Activated naive CD8-positive, alpha-beta T cell treated with anti-CD3 and anti-CD28 coated beads, Interleukin-2, amount 10 ng/mL, durations not matched to agents 7 days and 5 days (primary cell): ENCODE data around the gene CTSH. TPM values are rescaled to one million over a fixed set of nuclear protein-coding genes. Genes with fewer than 3 reads are reported as not detected.
"Not testable (repeated sequence)": the region's sequence is repeated elsewhere in the genome, so short reads cannot be mapped to it uniquely, and the experiment has no call there.

ENCODE experiments used
- ATAC-seq: fragments of 150-1000 bp; cut with Tn5 transposase; one replicate; pipeline ENCODE4 v1.10.0; 2021; ENCODE audit warnings: low read depth, moderate library complexity
- POLR2A ChIA-PET: fragments of 350-600 bp; sonication (Branson Sonifier 250); formaldehyde crosslinking; loops from one replicate; lab custom pipeline; 2021; ENCODE audit warnings: antibody characterized with exemption; lab: Charles Lee
- DNase-seq: peaks from one replicate; pipeline ENCODE4 v3.0.0; 2021
- H3K27ac Mint-ChIP-seq: one replicate; pipeline ENCODE4 v1.8.0; 2022; ENCODE audit warnings: mild to moderate bottlenecking, mixed read lengths
- H3K27me3 Mint-ChIP-seq: one replicate; pipeline ENCODE4 v1.8.0; 2022; ENCODE audit warnings: mild to moderate bottlenecking, moderate library complexity, mixed read lengths
- H3K36me3 Mint-ChIP-seq: one replicate; pipeline ENCODE4 v1.8.0; 2021; ENCODE audit warnings: mild to moderate bottlenecking, mixed read lengths
- H3K4me1 Mint-ChIP-seq: one replicate; pipeline ENCODE4 v1.8.0; 2021; ENCODE audit warnings: mixed read lengths
- H3K4me3 Mint-ChIP-seq: one replicate; pipeline ENCODE4 v1.8.0; 2022; ENCODE audit warnings: mild to moderate bottlenecking, moderate library complexity, mixed read lengths
- H3K9me3 Mint-ChIP-seq: one replicate; pipeline ENCODE4 v1.8.0; 2021; ENCODE audit warnings: mixed read lengths
- total RNA-seq, 2 experiments: library from RNA; stranded (reverse); gene quantifications; one replicate each; pipeline ENCODE4 v1.2.3, GENCODE V29; 2021

CTSH gene
- total RNA-seq, 2 experiments from 2014 or later: 31.5 to 33.9 TPM

DNA sequence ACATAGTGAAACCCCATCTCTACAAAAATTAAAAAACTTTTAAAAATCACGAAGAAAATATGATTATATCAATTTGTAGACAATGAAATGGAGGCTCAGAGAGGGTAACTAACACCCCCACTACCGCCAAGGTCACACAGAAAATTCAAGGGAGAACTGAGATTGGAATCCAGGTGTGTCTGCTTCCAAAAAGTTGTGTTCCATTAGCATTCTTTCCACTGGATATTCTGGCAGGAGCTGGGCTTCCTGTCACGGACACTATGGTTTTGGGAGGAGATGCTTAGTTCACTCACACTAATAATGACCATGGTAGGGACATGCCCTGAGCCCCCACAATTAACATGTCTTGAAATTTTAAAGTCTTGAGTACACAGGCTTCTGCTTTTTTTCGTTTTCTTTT lies 28.8 kb downstream of the CTSH start:
- Mint-ChIP-seq H3K27me3 (no peaks in the 10 kb centered on the region), H3K4me1 (peaks cover 16% of the 10 kb centered on the region), H3K36me3 (peaks cover 9% of the 10 kb centered on the region), H3K4me3 (no peak overlapping the region), H3K27ac (no peak overlapping the region), H3K9me3 (no peaks in the 10 kb centered on the region)
- POLR2A ChIA-PET: no interaction called here
- ATAC-seq: no peak
- no peak for DNase-seq

DNA sequence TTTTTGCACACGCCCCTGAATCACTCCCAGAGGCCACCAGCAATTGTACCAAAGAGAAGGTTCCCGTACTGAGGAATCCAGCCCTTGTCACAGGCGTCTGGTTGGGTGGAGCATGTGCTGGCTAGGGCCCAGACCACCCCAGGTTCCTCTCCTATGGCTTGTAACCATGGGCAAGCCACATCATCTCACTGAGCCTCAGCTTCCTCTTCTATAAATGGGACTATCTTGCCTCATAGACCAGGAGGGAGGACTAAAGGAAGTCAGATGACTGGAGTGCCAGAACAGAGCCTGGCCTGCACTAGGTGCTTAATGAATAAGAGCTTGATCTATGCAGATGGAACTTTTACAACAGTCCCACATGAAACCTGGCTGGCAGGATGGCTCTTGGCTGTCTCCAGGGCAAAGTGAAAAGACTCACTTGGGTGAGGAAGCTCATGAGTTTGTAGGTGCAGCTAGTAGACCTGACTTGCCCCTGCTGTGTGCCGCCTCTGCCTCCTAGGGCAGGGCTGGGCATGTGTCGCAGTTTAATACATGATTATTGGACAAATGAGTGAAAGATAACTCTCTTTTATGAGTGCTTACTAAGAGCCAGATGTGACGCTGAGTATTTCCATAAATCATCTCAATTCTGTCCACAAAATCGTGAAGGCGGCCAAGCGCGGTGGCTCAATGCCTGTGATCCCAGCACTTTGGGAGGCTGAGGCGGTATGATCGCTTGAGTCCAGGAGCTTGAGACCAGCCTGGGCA lies 29.3 kb downstream of the CTSH start:
- POLR2A ChIA-PET: no interaction called here
- Mint-ChIP-seq H3K36me3 (peaks cover 9% of the 10 kb centered on the region), H3K27ac (no peak overlapping the region), H3K27me3 (no peaks in the 10 kb centered on the region), H3K9me3 (no peaks in the 10 kb centered on the region), H3K4me3 (no peak overlapping the region), H3K4me1 (peaks cover 21% of the 10 kb centered on the region)
- peak; percentile 23 for ATAC-seq
- DNase-seq: no peak

DNA sequence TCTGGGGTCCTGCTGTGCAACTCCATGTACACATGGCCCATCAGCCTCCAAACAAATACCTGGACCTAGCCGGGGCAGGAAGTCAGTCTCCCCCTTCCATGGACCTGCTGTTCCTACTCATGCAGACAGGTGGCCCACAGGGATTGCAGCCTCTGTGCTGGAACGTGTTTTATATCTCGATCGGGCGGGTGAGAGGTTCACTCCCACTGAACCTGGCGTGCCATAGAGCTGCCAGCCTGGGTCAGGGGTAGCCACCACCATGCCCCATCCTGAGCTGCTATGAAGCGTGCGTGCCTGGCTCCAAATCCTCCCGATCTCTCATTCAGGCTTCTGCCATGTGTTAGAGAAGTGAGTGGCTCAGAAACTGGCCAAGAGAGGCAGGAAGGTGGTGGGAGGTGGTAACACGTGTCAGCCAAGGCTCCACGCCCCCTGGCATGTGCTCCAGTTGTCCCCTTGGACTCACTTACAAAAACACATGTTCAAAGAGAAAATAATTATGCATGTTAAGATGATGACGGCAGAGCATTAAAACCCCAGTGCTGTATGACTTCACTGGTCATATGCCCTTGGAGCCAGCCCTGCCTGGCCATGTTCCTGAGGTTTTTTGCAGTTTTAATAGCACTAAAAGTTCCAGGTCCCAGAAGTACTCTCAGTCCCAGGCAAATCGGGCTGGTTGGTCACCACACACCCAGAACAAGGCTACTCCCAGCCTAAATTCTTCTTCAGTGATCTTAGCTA lies 30.6 kb downstream of the CTSH start:
- Mint-ChIP-seq H3K36me3 (peaks cover 11% of the 10 kb centered on the region), H3K27me3 (no peaks in the 10 kb centered on the region), H3K27ac (peak overlapping the region; percentile 5), H3K9me3 (no peaks in the 10 kb centered on the region), H3K4me1 (peaks cover 31% of the 10 kb centered on the region), H3K4me3 (no peak overlapping the region)
- POLR2A ChIA-PET: no interaction called here
- ATAC-seq (no peak), DNase-seq (no peak)

DNA sequence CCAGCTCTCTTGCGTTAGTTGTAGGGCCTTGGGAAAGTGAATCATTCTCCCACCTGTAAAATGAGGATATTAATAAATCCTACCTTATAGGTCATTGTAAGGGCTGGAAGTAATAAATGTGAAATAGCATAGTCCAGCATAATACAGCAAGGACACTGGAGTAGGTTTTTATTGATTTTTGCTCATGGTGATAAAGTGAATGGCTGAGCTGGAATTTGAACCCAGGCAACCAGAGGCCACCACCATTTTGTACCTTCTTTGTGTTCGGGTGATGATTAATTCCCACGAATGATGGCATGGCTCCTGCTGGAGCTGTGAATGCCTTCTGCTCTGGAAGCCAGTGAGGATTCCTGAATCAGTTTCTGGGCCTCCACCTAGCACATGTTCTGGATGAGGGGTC lies 31.8 kb downstream of the CTSH start:
- no peaks in the 10 kb centered on the region for H3K9me3 Mint-ChIP-seq
- no peak overlapping the region for H3K27ac Mint-ChIP-seq
- ATAC-seq: no peak
- H3K4me3 Mint-ChIP-seq: no peak overlapping the region
- H3K27me3 Mint-ChIP-seq: no peaks in the 10 kb centered on the region
- peaks cover 35% of the 10 kb centered on the region for H3K4me1 Mint-ChIP-seq
- DNase-seq: no peak
- POLR2A ChIA-PET: no interaction called here
- H3K36me3 Mint-ChIP-seq: peaks cover 14% of the 10 kb centered on the region

DNA sequence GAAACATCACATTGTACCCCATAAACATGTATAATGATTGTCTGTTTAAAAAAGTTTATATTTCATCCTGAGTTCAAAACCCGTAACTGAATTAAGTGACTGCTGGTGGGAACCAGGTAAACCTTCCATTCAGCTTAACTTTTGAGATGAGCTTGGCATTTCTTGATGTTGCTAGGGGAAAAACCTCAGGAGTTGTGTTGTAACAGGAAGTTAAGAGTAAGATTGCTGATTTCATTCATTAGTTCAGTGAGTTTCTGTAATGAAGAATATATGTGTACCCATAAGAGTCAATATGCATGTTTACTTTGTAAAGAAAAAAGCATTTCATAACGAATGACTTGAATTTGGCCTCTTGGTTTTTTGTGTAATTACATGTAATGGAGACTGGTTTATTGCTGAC lies 32.5 kb downstream of the CTSH start:
- POLR2A ChIA-PET: no interaction called here
- Mint-ChIP-seq H3K4me3 (no peak overlapping the region), H3K4me1 (peaks cover 35% of the 10 kb centered on the region), H3K36me3 (peaks cover 16% of the 10 kb centered on the region), H3K27ac (no peak overlapping the region), H3K27me3 (no peaks in the 10 kb centered on the region), H3K9me3 (no peaks in the 10 kb centered on the region)
- no peak for ATAC-seq
- no peak for DNase-seq

DNA sequence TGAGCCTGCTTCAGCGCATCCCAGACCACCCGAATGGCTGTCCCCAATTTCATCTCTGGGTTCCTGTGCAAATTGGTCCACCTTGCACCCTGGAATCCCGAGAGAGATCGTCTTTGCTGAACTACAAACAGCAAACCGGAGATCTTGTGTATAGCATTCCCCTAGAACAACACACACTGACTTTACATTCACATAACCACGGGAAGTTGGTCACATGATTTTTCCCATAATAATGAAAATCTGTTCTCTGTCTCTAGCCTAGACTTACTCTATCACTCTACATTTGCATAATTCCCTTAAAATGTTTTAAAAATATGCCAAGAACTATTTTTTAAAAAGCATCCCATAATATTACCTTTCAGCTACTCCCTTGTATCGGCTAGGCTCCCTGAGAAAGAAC lies 34.6 kb downstream of the CTSH start:
- peaks cover 21% of the 10 kb centered on the region for H3K36me3 Mint-ChIP-seq
- H3K4me3 Mint-ChIP-seq: no peak overlapping the region
- POLR2A ChIA-PET: no interaction called here
- no peaks in the 10 kb centered on the region for H3K27me3 Mint-ChIP-seq
- H3K9me3 Mint-ChIP-seq: no peaks in the 10 kb centered on the region
- H3K4me1 Mint-ChIP-seq: peaks cover 31% of the 10 kb centered on the region
- no peak for ATAC-seq
- DNase-seq: no peak
- no peak overlapping the region for H3K27ac Mint-ChIP-seq

DNA sequence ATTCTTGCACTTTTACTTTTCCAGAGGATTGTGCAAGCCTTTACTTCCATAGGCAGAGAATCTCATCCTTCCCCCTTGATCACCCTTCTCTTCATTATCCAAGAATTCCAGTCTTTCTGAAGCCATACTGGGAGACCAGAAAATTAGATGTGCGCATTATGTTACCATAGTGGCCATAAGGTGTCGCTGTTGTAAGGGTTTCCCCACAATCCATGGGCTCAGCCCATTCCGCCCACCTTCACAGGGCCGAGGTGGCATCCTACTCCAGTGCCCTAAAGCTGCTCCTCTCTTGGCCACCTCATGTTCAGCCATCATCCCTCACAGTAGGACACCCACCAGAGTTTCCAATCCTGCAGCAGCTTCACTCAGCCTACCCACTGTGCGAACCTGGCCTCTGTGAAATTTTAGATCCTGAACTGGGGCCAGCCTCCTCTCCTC lies 35.0 kb downstream of the CTSH start:
- H3K9me3 Mint-ChIP-seq: no peaks in the 10 kb centered on the region
- peaks cover 24% of the 10 kb centered on the region for H3K36me3 Mint-ChIP-seq
- no peak overlapping the region for H3K27ac Mint-ChIP-seq
- H3K27me3 Mint-ChIP-seq: no peaks in the 10 kb centered on the region
- H3K4me3 Mint-ChIP-seq: no peak overlapping the region
- peak; percentile 35 for ATAC-seq
- no peak for DNase-seq
- POLR2A ChIA-PET: no interaction called here
- peaks cover 33% of the 10 kb centered on the region for H3K4me1 Mint-ChIP-seq

DNA sequence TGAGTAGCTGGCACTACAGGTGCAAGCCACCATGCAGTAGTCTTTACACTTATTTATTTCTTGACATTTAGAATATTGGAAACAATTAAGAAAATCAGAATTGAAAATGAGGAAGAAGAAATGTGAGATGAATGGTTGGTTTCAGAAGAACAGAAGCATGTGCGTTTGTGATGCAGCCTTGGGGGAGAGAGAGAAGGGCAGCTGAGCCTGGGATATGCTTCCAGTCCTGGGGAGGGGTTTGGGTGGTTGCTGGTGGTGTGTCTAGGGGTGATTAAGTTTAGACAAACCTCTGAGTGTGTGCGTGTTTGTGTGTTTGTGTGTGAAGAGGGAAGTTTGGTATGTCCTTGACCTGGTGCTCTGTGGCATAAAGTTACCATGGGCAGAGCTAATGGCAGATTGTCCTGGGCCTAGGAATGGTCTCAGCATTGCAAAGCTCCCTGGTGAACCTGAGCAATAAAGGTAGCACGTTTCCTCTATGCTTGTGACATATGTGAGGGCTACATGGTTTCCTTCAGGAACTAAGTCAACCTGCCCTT lies 35.6 kb downstream of the CTSH start:
- no peak overlapping the region for H3K27ac Mint-ChIP-seq
- no peak overlapping the region for H3K4me3 Mint-ChIP-seq

DNA sequence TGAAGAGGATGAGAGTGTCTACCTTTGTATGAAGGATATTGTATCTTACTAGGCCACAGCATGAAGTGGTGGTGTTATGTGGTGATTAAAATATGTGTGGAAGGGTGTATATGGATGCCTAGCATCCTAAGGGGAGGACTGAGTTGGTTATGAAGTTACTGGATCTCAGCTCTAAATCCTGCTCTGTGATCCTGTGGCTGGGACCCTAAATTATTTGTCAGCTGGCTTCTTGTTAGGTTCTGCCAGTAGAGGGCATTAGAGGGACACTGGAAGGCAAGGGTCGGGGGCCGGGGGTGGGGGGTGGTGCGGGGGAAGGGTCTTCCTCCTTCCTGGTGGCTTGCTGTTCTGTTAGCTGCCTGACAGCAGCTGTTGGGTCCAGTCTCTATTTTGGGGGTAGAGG lies 37.3 kb downstream of the CTSH start:
- ATAC-seq: no peak
- Mint-ChIP-seq H3K36me3 (peaks cover 29% of the 10 kb centered on the region), H3K27ac (no peak overlapping the region), H3K4me3 (no peak overlapping the region), H3K9me3 (no peaks in the 10 kb centered on the region), H3K27me3 (no peaks in the 10 kb centered on the region), H3K4me1 (peaks cover 27% of the 10 kb centered on the region)
- POLR2A ChIA-PET: interaction anchor here (2.0 kb wide), 1 partner anchor 34 kb away, joined by 9 read pairs; the partner anchor contains the start of gene MORF4L1
- DNase-seq: no peak

More for the DNA sequence above, 35.6 kb downstream of the CTSH start:
- no peaks in the 10 kb centered on the region for H3K9me3 Mint-ChIP-seq
- no peaks in the 10 kb centered on the region for H3K27me3 Mint-ChIP-seq
- peaks cover 30% of the 10 kb centered on the region for H3K36me3 Mint-ChIP-seq
- DNase-seq (no peak), ATAC-seq (no peak)
- POLR2A ChIA-PET: interaction anchor here (1.6 to 2.0 kb wide), 2 partner anchors 36 to 95 kb away, joined by 3 to 9 read pairs; partner anchors contain the start of gene MORF4L1
- peaks cover 33% of the 10 kb centered on the region for H3K4me1 Mint-ChIP-seq

DNA sequence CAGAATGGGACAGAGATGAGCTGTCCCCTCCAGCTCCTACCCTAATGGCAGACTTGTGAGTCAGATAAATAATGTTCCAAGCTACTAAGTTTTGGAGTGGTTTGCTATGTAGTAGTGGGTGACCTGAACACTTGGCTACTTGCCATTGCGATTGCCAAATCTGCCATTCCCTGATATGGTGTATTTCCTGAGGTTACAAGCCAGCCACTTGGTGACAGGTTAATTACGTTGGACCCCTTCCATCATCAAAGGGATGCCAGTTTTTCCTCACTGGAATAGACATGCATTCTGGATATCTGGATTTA lies 38.6 kb downstream of the CTSH start:
- Mint-ChIP-seq H3K4me3 (no peak overlapping the region), H3K27ac (no peak overlapping the region), H3K9me3 (no peaks in the 10 kb centered on the region), H3K27me3 (no peaks in the 10 kb centered on the region), H3K36me3 (peaks cover 33% of the 10 kb centered on the region), H3K4me1 (peaks cover 24% of the 10 kb centered on the region)
- POLR2A ChIA-PET: no interaction called here
- no peak for DNase-seq
- no peak for ATAC-seq

DNA sequence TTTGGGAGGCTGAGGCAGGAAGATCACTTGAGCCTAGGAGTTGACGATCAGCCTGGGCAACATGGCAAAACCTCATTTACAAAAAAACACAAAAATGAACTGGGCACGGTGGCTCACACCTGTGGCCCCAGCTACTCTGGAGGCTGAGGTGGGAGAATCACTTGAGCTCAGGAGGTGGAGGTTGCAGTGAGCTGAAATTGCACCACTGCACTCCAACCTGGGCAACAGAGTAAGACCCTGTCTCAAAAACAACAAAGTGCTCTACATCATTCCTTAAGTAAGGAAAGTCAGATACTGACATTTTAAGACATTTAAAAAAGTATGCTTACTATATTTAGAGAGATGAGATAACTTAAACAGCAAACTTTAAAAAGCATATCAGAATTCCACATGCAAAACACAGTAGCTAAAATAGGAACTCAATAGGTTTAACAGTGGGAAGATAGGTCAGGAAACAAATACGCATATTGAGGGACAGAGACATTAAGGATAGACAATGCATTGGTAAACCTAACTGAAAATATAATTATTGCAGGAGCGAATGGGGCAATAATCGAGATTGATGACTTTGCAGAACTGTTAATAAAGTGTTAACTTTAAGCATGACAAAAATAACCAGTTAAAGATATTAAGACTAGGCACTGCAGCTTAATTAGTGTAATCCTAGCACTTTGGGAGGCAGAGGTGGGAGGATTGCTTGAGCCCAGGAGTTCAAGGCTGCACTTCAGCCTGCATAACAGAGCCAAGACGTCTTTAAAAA lies 40.1 kb downstream of the CTSH start:
- POLR2A ChIA-PET: no interaction called here
- Mint-ChIP-seq H3K36me3 (peaks cover 32% of the 10 kb centered on the region), H3K9me3 (no peaks in the 10 kb centered on the region), H3K27ac (no peak overlapping the region), H3K27me3 (no peaks in the 10 kb centered on the region), H3K4me3 (no peak overlapping the region), H3K4me1 (peaks cover 12% of the 10 kb centered on the region)
- no peak for ATAC-seq
- DNase-seq: no peak

DNA sequence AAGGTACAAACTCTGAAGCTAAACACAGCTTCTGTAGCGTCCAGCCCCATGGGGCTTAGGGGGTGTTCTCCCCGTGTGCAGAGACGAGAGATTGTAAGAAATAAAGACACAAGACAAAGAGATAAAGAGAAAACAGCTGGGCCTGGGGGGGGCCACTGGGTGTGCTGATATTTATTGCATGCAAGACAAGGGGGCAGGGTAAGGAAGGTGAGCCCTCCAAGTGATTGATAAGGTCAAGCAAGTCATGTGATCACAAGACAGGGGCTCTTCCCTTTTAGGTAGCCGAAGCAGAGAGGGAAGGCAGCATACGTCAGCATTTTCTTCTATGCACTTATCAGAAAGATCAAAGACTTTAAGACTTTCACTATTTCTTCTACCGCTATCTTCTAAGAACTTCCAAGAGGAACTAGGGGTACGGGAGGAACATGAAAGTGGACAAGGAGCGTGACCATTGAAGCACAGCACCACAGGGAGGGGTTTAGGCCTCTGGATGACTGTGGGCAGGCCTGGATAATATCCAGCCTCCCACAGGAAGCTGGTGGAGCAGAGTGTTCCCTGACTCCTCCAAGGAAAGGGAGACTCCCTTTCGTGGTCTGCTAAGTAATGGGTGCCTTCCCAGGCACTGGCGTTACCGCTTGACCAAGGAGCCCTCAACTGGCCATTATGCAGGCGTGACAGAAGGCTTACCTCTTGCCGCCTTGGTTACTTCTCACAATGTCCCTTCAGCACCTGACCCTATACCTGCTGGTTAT lies 42.4 kb downstream of the CTSH start:
- H3K36me3 Mint-ChIP-seq: peaks cover 37% of the 10 kb centered on the region
- H3K4me3 Mint-ChIP-seq, ATAC-seq, POLR2A ChIA-PET, H3K27me3 Mint-ChIP-seq, DNase-seq, H3K9me3 Mint-ChIP-seq, H3K4me1 Mint-ChIP-seq, H3K27ac Mint-ChIP-seq: not testable (repeated sequence)
